HepG2 (cell line): ENCODE data around the gene NRP1.

Experiments used
- CEBPB ChIP-seq: IDR thresholded peaks from 2 replicates; pipeline ENCODE4 v1.6.1; 2011; ENCODE audit warnings: low read depth, low read length, improper control_type of control experiment, borderline replicate concordance
- CTCF ChIP-seq: sonication (generic); formaldehyde crosslinking; IDR thresholded peaks from 2 replicates; pipeline ENCODE4 v1.5.0; 2020; ENCODE audit warnings: mild to moderate bottlenecking, missing genetic modification reagents, moderate library complexity
- KLF11 ChIP-seq: IDR thresholded peaks from 2 replicates; pipeline ENCODE4 v1.6.1; 2016; ENCODE audit warnings: missing compliant biosample characterization
- MYNN ChIP-seq: sonication (generic); formaldehyde crosslinking; IDR thresholded peaks from 2 replicates; pipeline ENCODE4 v1.4.0; 2020; ENCODE audit warnings: mild to moderate bottlenecking, low read depth, missing genetic modification reagents
- NFKB2 ChIP-seq: sonication (generic); formaldehyde crosslinking; IDR thresholded peaks from 2 replicates; pipeline ENCODE4 v1.4.0; 2020; ENCODE audit warnings: missing genetic modification reagents, borderline replicate concordance
- TBL1XR1 ChIP-seq: fragments of 150-350 bp; IDR thresholded peaks from 2 replicates; pipeline ENCODE4 v1.6.1; 2014; ENCODE audit warnings: borderline replicate concordance, low read length; ENCODE audit not compliant: partially characterized antibody
- ZNF138 ChIP-seq: sonication (generic); formaldehyde crosslinking; IDR thresholded peaks from 2 replicates; pipeline ENCODE4 v1.5.0; 2020; ENCODE audit warnings: mild to moderate bottlenecking, low read depth, missing genetic modification reagents
- ZNF292 ChIP-seq: sonication (generic); formaldehyde crosslinking; IDR thresholded peaks from 2 replicates; pipeline ENCODE4 v1.8.1; 2022; ENCODE audit warnings: mild to moderate bottlenecking, low read depth, missing genetic modification reagents, borderline replicate concordance
- ZNF75D ChIP-seq: sonication (generic); formaldehyde crosslinking; IDR thresholded peaks from 2 replicates; pipeline ENCODE4 v1.8.1; 2023; ENCODE audit warnings: missing genetic modification reagents, mild to moderate bottlenecking, borderline replicate concordance
- TF ChIP-seq, protein P1 (sequence below): sonication (generic); formaldehyde crosslinking; IDR thresholded peaks from 2 replicates; pipeline ENCODE4 v1.8.0; 2022; ENCODE audit warnings: mild to moderate bottlenecking, missing genetic modification reagents
- TF ChIP-seq, protein P2 (sequence below): sonication (generic); formaldehyde crosslinking; IDR thresholded peaks from 2 replicates; pipeline ENCODE4 v1.4.0; 2020; ENCODE audit warnings: missing genetic modification reagents, borderline replicate concordance
- TF ChIP-seq, protein P3 (sequence below): sonication (generic); formaldehyde crosslinking; IDR thresholded peaks from 2 replicates; pipeline ENCODE4 v1.4.0; 2020; ENCODE audit warnings: low read depth, mild to moderate bottlenecking, missing genetic modification reagents
- TF ChIP-seq, protein P4 (sequence below): sonication (generic); formaldehyde crosslinking; IDR thresholded peaks from 2 replicates; pipeline ENCODE4 v1.5.1; 2020; ENCODE audit warnings: missing genetic modification reagents, mild to moderate bottlenecking, borderline replicate concordance

- TF ChIP-seq, protein P1, sequence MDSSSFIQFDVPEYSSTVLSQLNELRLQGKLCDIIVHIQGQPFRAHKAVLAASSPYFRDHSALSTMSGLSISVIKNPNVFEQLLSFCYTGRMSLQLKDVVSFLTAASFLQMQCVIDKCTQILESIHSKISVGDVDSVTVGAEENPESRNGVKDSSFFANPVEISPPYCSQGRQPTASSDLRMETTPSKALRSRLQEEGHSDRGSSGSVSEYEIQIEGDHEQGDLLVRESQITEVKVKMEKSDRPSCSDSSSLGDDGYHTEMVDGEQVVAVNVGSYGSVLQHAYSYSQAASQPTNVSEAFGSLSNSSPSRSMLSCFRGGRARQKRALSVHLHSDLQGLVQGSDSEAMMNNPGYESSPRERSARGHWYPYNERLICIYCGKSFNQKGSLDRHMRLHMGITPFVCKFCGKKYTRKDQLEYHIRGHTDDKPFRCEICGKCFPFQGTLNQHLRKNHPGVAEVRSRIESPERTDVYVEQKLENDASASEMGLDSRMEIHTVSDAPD (CRISPR knock-in tag): no peak
- TF ChIP-seq KLF11 (CRISPR knock-in tag): no peak
- no peak for TF ChIP-seq ZNF75D (CRISPR knock-in tag)
- TF ChIP-seq ZNF292 (CRISPR knock-in tag): no peak
- TF ChIP-seq, protein P2, sequence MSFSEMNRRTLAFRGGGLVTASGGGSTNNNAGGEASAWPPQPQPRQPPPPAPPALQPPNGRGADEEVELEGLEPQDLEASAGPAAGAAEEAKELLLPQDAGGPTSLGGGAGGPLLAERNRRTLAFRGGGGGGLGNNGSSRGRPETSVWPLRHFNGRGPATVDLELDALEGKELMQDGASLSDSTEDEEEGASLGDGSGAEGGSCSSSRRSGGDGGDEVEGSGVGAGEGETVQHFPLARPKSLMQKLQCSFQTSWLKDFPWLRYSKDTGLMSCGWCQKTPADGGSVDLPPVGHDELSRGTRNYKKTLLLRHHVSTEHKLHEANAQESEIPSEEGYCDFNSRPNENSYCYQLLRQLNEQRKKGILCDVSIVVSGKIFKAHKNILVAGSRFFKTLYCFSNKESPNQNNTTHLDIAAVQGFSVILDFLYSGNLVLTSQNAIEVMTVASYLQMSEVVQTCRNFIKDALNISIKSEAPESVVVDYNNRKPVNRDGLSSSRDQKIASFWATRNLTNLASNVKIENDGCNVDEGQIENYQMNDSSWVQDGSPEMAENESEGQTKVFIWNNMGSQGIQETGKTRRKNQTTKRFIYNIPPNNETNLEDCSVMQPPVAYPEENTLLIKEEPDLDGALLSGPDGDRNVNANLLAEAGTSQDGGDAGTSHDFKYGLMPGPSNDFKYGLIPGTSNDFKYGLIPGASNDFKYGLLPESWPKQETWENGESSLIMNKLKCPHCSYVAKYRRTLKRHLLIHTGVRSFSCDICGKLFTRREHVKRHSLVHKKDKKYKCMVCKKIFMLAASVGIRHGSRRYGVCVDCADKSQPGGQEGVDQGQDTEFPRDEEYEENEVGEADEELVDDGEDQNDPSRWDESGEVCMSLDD (CRISPR knock-in tag): no peak
- TF ChIP-seq, protein P3, sequence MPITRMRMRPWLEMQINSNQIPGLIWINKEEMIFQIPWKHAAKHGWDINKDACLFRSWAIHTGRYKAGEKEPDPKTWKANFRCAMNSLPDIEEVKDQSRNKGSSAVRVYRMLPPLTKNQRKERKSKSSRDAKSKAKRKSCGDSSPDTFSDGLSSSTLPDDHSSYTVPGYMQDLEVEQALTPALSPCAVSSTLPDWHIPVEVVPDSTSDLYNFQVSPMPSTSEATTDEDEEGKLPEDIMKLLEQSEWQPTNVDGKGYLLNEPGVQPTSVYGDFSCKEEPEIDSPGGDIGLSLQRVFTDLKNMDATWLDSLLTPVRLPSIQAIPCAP (CRISPR knock-in tag): no peak
- 0 out of 2 replicates have a peak, but pooled peaks have one; percentile 0 for TF ChIP-seq CTCF (CRISPR knock-in tag)
- no peak for TF ChIP-seq TBL1XR1
- TF ChIP-seq, protein P4, sequence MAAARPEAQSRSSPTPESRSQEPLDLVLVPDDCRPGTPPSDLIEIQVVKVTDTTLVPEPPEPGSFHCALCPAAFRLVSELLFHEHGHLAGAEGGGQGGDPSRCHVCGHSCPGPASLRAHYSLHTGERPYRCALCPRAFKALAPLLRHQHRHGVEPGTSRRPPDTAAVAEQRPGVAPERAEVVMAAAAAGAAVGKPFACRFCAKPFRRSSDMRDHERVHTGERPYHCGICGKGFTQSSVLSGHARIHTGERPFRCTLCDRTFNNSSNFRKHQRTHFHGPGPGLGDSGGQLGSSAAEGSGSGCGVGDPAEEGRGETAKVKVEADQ (CRISPR knock-in tag): no peak
- TF ChIP-seq MYNN (CRISPR knock-in tag): no peak
- no peak for TF ChIP-seq NFKB2 (CRISPR knock-in tag)
- peak; percentile 50; the same call in 1 of the 2 replicates for TF ChIP-seq CEBPB
- TF ChIP-seq ZNF138 (CRISPR knock-in tag): no peak
Measured at GRCh38 chr10:33291053-33291592, 43.3 kb downstream of the NRP1 start.
